GM04504 (cell line): Measurements from ENCODE around the gene LRRC4.

Experiments used
- DNase-seq: peaks from one replicate; pipeline ENCODE4 v3.0.0-alpha.2; 2012; ENCODE audit warnings: low read depth

Gene LRRC4

DNA sequence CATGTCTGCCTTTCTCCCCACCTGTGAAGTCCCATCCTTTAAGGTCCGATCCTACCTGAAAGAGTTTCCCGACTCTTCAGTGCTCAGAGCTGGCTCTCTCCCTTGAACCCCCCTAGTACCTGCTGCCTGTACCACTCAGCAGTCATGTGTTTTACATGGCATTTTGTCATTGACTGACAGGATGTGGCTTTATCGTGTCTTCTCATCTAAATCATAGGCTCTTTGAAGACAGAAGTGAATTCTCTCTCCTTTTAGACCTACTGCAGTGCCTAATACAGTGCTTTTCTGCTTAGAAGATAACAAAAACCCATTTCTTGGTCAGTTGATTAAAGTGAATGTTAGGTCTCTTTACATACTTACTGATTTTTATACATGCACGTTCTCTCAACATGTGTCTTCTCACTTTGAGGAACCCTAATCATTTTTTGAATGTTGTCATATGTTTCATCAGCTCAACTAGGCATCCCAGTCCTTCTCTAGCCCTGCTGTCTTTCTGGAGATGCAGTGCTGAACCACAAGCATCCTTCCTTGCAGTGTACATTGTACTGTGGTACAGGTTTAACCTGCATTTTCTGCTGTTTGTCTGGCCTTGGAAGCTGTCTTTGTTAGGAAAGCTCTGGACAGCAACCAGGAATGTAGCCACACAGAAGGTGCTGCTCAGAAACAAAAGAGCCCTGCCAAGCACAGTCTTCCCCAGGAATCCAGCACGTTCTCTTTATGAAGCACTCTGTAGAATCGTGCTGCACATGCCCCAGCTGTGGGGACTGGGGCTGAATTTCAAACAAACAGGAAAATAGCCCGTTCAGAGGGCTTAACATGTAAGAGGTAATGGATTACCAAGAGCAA, 28.1 kb upstream of the LRRC4 start:
- no peak for DNase-seq

DNA sequence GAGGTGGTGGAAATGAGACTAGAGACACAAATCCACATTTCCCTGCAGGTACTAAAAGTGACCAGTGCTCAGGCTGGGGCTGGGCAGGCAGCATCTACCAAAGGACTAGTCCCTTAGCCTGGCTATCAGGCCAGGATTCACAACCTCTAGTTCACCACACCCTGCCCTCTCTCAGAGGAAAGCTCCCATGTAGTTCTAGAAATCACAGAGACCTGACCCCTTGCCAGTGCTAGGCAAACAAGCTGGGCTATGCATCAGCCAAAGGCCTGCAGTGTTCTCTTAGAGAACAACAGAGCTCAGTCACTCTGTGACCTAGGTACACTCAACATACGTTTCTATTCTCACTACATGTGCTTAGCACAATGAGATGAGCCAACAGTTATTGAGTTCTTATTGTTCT, 26.7 kb upstream of the LRRC4 start:
- DNase-seq, result no peak

DNA sequence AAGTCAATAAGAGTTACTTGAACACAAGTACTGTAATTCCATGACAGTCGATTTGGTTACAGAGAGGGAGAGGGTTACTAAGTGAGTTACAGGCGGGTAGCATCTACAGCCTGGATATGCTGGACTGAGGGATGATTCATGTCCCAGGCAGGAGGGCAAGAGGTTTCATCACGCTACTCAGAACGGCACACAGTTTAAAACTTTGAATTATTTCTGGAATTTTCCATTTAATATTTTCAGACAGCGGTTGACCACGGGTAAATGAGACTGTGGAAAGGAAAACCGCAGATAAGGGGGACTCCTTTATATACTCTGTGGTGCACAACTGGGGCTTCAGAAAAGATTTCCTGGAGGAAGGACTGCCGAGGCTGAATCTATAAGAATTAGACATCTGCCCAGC, 25.7 kb upstream of the LRRC4 start:
- DNase-seq, result peak; percentile 40

DNA sequence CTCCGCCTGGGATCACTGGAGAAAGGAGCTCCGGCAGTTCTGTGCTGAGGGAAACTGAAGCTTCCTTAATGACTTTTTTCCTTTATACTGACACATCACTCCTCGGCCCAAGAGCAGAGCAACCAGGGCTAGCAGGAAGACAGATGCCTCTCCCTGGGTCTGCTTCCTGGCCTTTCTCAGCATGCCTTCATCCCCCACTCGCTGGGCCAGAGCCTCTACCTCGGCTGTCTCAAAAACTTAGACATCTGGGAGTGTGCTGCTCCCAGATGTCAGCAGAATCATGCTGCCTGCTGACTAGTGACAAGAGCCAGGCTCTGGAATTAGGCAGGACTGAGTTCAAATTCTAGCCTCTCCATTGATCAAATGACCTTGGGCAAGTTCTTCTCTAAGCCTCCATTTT, 24.4 kb upstream of the LRRC4 start:
- no peak for DNase-seq

DNA sequence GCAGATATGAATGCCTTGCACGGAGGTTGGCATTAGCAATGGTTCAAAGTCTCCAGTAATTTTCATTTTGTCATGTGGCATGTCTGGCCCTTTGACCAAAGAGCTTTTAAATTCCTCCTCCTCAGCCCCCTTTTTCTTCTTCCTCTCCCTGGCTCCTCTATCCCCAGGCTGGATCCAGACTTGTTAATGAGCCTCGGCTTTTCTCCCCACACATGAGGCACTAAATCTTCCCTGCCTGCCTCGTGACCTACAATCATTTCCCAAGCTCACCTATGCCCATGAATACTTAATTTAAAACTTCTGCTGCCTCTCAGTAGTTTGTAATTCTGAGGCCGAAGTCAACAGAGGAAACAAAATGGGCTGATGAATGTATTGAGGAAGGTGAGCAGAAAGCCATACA, 23.3 kb upstream of the LRRC4 start:
- DNase-seq, result no peak

DNA sequence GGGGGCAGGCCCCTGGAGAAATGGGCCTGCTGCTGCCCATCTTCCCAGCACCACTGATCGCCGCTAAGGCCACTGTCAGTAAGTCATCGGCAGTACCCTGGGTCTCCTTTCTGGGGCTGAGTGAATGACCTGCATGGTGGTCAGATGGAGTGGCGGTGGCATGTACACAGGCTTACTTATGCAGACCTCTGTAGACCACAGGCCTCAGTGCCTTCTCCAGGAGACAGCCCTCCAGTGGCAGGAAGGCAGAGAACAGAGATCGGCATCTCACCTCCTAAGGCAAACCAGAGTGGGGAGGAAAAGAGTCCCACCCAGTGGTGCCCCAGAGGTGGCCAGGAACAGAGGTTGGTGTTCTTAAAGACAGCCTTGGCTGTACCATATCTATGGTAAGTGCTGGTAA, 22.8 kb upstream of the LRRC4 start:
- no peak for DNase-seq

DNA sequence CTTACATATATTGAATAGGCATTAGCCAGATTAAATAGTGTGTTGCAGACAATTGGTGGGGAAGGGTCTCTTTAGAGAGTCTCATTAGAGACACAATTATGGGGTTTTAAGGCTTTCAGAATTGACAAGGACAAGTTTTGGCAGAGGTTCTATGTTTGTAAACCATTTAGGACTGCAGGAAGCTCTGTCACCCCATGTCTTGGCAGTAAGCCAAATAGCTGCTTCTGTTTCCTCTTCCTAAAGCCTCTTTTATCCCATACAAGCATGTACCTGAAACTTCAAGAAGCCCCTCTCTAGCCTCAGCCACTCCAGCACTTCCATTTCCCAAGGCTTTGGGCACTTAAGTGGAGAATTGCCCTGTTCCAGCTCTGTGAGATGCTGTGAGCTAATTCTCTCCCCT, 21.8 kb upstream of the LRRC4 start:
- no peak for DNase-seq

DNA sequence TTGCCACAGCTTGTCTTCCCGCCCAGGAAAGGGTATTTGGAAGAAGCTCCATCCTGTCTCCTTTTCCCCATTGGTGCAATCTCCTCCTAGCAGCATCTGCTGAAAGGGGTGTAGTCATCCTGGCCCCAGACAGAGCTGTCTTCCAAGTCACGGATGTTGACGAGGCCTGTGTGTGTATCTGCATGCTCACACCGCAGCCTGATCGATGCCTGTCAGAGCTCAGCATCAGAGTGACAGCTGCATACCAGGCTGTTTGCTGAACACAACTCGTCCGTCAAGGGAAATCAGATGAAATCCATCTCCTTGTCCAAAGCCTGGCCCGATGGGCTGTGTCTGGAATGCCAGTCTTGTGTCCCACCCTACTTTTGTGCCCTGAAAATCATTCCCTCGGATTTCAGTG, 21.2 kb upstream of the LRRC4 start:
- no peak for DNase-seq

DNA sequence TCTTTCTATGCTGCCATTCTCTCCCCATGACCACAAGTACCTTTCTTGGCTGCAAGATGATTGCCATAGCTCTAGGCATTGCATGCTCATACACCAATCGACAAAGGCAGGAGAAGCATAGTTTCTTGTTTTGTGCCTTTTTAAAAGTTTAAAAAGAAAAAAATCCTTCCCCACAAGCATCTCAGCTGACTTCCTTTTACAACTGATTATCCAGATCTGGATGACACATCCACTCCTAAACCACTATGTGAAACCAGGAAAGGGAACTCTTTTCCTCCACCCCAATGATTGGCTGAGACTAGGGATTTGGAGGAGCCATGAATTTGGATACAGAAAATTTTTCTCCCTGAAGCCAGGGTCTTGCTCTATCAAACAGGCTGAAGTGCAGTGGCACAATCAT, 14.5 kb upstream of the LRRC4 start:
- no peak for DNase-seq

DNA sequence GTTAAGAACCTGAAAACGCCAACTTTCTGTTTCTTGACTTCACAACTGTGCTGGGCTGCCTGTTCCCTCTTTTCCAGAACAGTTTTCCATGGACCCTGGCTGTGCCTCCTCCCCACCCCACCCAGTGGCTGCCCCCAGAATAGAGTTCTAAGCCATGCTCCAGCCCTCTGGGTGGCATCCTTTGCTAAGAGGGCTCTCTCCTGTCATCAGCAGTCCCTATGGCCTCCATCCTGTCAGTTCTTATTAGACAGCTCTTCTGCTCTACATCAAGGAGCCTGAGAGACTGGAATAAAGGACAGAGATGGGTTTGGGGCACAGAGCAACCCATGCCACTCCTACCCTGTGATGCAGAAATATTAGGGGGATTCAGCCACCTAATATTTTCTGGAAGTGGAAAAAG, 13.9 kb upstream of the LRRC4 start:
- no peak for DNase-seq

DNA sequence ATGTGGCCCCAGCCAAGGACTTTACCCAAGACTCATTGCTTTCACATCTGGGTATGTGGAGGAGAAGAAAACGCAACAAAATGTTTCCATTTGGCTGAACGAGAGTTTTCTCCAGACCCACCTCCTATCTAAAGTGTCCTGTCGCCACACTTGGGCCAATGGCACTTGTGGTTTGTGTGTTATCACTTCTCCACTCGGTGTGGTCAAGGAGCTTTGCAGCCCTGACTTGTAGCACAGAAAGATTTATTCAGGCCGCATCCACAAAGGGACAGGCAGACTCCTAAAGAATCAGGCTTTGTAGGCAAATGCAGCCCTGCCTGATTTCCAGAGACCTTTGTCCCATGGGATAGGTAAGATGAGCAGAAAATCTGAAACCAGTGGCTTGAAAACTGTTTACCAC, 12.8 kb upstream of the LRRC4 start:
- no peak for DNase-seq

DNA sequence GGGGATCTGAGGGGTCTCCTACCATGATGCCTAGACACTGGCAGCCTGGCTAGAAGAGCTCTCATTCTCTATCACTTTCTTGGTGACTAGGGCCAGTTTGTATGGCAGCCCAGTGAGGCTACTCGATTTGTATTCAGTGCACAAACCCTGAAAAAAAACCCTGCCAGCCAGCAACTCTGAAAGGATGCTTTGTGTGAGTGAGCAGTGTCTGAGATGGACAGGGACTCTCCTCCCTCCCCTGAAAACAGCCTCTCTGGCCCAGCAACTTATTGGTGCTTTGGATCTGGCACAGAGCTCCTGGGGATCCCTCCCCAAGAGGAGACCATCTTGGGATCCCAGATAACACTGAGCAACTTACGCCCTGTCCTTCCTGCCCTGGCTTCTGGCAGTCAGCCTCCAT, 10.8 kb upstream of the LRRC4 start:
- no peak for DNase-seq

DNA sequence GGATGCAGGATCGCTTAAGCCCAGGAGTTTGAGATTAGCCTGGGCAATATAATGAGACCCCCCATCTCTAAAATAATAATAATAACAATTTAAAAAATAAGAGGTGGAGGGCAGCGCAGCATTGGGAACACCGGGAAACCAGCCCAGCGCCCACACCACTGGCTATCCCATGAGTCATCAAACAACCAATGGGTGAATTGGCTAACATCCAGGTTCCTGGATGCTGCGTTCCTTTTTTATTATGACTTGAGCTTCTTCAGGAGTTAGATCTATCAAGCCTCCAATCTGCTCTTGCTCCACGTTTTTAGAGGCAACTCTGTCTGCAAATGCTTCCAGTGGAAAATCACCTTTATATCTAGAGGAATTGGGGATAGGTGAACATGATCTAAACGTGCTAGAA, 10.0 kb upstream of the LRRC4 start:
- DNase-seq, result no peak

DNA sequence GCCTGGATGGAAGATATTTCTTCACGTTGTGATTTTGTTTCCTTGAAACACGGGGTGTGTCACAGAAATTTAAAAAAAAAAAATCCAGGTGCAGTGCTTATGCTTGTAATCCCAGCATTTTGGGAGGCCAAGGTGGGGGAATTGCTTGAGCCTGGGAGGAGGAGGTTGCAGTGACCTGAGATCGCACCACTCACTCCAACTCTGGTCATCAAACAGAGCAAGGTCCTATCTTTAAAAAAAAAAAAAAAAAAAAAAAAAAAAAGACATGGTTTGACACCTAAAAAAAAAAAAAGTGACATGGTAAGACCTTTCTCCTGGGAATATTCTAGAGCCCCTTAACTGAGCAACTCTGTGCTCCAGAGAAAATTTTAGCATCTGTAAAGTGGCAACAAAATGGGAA, 9.0 kb upstream of the LRRC4 start:
- DNase-seq, result no peak

DNA sequence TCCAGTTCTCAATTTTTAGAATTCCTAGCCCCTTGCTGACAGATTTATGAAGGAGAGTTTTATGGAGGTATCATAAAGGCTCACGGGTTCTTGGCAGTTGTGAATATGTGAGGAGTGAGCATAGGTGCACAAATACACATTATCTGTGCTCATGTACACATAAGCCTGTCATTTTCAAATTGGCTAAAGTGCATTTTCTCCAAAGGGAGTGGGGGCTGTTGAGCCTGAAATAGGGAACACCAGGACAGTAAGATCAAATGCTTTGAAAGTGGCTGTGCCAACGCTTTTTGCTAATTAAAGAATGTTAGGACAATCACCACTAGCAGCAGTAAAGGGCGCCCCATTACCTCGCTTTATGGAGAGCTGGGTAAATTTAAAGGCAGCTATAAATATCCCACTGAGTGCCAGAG, 8.3 kb upstream of the LRRC4 start:
- DNase-seq, result no peak

DNA sequence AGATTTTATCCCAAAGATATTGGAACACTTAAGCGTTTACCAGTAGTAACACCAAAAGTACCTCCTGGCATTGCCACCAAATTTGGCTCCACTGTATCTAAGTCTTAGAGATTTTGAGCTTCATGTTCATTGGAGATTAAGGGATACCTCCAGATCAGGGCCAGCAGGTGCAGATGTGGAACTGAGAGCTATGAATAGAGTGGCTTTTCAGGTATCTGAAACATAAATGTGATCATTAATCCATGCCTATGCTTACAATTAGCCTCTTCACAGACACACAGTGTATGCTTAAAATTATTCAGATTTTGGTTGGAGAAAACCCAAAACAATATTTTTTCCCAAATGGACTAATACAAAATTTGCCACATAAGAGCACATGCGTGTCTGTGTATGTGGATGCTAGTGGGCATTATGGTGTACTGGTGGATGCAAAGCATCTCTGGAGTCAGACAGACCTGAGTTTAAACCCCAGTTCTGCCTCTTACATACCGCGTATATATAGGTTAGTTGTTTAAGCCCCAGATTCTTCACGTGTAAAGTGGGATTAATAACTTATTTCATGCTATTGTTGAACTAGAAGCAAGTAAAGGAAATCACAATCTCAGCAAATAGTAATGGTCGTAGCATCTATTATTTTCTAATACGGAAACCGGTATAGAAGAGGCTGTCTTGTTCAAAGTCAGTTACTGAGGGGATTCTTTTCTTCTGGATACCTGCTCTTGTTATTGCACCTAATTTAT, 6.8 kb upstream of the LRRC4 start:
- no peak for DNase-seq

DNA sequence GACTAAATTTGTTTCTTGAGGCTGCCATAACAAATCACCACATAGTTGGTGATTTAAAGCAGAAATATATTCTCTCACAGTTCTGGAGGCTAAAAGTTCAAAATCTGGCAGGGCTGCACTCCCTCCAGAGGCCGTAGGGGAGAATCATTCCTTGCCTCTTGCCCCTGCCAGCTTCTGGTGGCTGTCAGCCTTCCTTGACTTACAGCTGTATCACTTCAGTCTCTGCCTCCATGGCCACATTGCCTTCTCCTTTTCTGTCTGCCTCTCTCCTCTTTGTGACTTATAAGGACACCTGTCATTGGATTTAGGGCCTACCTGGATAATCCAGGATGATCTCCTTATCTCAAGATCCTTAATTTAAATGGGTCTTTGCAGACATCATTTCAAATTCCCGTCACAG, 5.8 kb upstream of the LRRC4 start:
- no peak for DNase-seq

DNA sequence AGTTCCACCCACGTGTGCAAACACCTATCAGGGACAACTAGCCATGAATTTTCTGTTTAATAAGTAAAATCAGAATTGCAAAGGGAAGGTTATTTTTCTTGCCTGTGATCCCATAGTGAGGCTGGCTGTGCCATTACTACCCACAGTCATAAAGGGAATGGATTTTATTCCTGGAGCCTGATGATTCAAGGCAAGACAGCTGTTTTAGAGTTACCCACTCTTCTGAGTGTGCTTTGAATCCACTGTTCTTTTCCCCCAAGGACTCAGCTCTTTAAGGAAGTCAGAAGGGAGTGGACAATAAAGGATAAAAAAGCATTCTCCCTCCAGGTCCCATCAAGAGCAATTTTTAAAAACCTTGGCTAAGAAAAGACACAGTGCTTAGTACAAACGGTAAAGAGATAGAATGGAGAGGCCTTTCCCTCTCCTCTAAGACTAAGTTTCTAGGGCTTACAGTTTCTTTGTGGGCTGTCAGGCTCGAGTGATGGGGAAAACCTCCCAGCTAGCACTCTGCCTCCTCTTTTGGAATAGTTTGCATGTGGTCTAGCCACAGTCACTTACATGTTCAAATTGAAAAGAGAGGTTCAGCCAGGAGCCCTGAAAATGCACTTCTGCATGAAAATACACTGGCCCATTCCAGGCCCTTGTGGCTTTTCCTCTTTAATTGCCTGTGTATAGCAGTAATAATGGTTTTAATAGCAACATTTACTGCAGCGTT, 5.1 kb upstream of the LRRC4 start:
- DNase-seq, result no peak

DNA sequence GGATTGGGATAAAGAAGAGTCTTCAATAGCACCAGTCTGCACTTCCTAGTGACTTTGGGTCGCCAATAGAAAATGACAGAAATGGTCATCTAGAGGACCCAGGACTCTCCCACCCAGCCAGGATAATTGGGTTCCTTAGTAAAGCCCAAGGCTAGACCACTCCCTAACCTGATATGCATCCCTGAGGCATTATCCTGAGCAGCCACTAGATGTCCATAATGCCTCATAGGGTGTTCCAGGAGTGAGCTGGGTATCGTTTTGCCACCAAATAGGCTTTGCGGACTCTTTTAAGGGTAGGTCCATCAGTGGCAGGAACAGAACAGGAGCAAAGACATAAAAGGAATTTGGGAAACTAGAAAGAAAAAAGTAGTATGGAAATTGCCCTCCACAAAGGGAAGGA, 4.5 kb upstream of the LRRC4 start:
- no peak for DNase-seq

DNA sequence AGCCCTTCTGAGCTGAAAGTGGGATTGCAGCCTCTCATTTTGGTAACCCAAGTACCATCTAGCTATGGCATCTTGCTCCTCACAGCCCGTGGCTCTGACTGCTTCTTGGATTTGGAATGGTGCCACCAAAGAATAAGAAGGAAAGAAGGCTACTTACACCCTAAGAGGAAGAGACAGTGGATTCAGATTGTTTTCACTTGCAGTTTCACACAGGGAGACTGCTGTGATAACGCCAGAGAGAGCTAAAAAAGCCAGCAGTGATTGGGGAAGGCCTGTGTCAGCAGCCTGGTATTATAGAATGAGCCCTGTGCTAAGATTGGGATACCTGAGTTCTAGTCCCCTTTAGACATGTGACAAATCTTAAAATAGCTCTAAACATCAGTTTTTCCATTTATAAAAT, 3.6 kb upstream of the LRRC4 start:
- no peak for DNase-seq

DNA sequence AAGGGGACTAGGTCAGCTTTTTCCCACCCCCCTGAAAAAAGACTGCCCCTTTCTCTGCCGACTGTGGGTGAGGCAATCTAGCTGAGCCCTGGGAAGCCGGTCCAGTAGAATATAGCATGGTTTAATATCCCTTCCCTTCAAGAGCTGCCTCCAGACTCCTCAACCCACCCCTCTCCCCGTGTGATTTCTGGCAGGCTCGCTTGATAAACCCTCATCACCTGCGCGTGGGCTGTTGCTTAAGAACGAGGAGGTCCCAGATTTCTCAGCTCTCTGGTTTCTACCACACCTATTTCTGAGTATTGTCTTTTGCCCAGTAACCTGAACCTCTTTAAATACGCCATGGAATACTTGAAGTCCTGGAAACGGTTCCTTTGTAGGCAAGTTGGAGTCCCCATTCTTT, 2.0 kb upstream of the LRRC4 start:
- no peak for DNase-seq

DNA sequence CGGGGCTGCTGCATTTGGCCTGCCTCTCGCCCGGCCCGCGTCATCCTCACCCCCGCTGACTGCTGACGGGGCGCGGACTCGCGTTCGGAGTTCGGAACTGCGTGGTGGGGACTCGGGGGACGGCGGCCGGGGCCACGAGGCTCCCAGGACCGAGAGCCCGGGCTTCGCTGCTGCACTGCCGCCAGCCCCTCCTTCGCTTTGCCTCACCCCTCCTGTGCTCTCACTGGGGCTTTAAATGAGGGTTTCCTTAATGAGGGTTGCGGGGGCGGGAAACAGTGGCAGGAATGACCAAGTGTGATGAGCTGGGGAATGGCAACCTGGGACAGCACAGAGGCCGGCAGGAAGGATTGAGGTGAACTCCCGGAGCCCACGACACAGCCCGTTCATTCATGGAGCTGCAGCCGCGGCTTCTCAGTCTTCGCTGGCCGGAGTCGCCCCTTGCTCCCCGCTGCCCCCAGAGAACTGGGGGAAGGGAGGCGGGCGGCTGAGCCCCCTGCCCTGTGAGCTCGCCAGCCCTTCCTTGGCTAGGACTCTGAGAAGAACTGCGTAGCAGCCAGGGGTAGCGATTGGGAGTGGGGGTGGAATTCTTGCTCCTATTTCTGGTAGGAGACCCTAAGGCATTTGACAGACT, 1.5 kb upstream of the LRRC4 start:
- no peak for DNase-seq
